Endodermal cell (in vitro differentiated cells): Measurements from ENCODE around the gene LRFN2. TPM values are rescaled to one million over a fixed set of nuclear protein-coding genes. Genes with fewer than 3 reads are reported as not detected.

Experiments used
- DNase-seq: peaks from one replicate; pipeline ENCODE4 v3.0.0-alpha.2; 2017
- H3K27ac ChIP-seq: 2 replicates; pipeline ENCODE4 v1.5.1; 2013; ENCODE audit warnings: mild to moderate bottlenecking, low read depth, low read length, moderate library complexity
- H3K27me3 ChIP-seq: 2 replicates; pipeline ENCODE4 v1.6.1; 2013; ENCODE audit warnings: mild to moderate bottlenecking, low read length, moderate library complexity; ENCODE audit not compliant: insufficient read depth, control insufficient read depth, poor library complexity, severe bottlenecking
- H3K36me3 ChIP-seq: 2 replicates; pipeline ENCODE4 v1.7.0; 2013; ENCODE audit warnings: mild to moderate bottlenecking, low read length, moderate library complexity; ENCODE audit not compliant: control insufficient read depth, insufficient read depth
- H3K4me1 ChIP-seq: one replicate; pipeline ENCODE4 v1.7.0; 2013; ENCODE audit warnings: low read length; ENCODE audit not compliant: control insufficient read depth, insufficient read depth
- H3K4me3 ChIP-seq: 2 replicates; pipeline ENCODE4 v1.5.1; 2013; ENCODE audit warnings: mild to moderate bottlenecking, low read length, moderate library complexity
- H3K9ac ChIP-seq: 2 replicates; pipeline ENCODE4 v1.6.1; 2013; ENCODE audit warnings: mild to moderate bottlenecking, low read length, moderate library complexity; ENCODE audit not compliant: poor library complexity, severe bottlenecking; ENCODE audit errors: extremely low read depth
- H3K9me3 ChIP-seq: 2 replicates; pipeline ENCODE4 v1.6.1; 2013; ENCODE audit warnings: mild to moderate bottlenecking, low read length, moderate library complexity; ENCODE audit not compliant: control insufficient read depth
- H3K27ac Mint-ChIP-seq: 2 replicates; pipeline ENCODE4 v1.8.0; 2020; ENCODE audit warnings: mixed read lengths
- H3K27me3 Mint-ChIP-seq: 2 replicates; pipeline ENCODE4 v1.8.0; 2021; ENCODE audit warnings: mild to moderate bottlenecking, mixed read lengths; ENCODE audit not compliant: insufficient read depth
- H3K36me3 Mint-ChIP-seq: 2 replicates; pipeline ENCODE4 v1.8.0; 2020; ENCODE audit warnings: low read depth, mixed read lengths
- H3K4me1 Mint-ChIP-seq: 2 replicates; pipeline ENCODE4 v1.8.0; 2020; ENCODE audit warnings: mixed read lengths
- H3K4me3 Mint-ChIP-seq: 2 replicates; pipeline ENCODE4 v1.8.0; 2020; ENCODE audit warnings: mild to moderate bottlenecking, moderate library complexity, mixed read lengths
- H3K9me3 Mint-ChIP-seq: 2 replicates; pipeline ENCODE4 v1.8.0; 2020; ENCODE audit warnings: mild to moderate bottlenecking, mixed read lengths
- CTCF ChIP-seq: fragments of 200-600 bp; sonication (generic); conservative IDR thresholded peaks from 2 replicates; pipeline ENCODE4 v1.5.0; 2021; ENCODE audit warnings: antibody characterized with exemption, mild to moderate bottlenecking
- WGBS, 2 experiments: methylation state at CpG; one replicate each; pipeline versions ENCODE4 v1.1.5 to v1.1.7; 2013; ENCODE audit warnings: missing lambda C conversion rate in 2 of 2, mixed read lengths in 1 of 2; ENCODE audit not compliant: insufficient coverage in 1 of 2, insufficient read length in 1 of 2; 5-methylcytosine and 5-hydroxymethylcytosine counted together
- total RNA-seq, 2 donors: library from RNA; stranded (reverse); fragmentation: NEBNext Ultra II Directional in 1 of 2; extraction: Animal tissue kit (Norgen Biotek cat#: 25700) in 1 of 2; gene quantifications; 2 replicates in 1 of 2; 3 replicates in 1 of 2; pipeline ENCODE4 v1.2.1, GENCODE V29; 2021

The LRFN2 gene
- total RNA-seq, 2 donors from 2014 or later = 0.15 TPM; not detected in 1

- Mint-ChIP-seq H3K36me3 (no peaks in the 10 kb centered on the region), H3K4me1 (no peaks in the 10 kb centered on the region)
These were observed 86.9 kb downstream of the LRFN2 start for GRCh38 chr6:40500227-40500626.

GRCh38 chr6:40499215-40499614, 87.9 kb downstream of the LRFN2 start:
- 87 to 93% methylated on average over 5 to 8 of the region's 8 CpGs for WGBS, 2 experiments
- Histone ChIP-seq H3K27ac (no peak overlapping the region), H3K9me3 (no peaks in the 10 kb centered on the region), H3K36me3 (no peaks in the 10 kb centered on the region), H3K27me3 (no peaks in the 10 kb centered on the region), H3K4me1 (no peaks in the 10 kb centered on the region), H3K9ac (no peak overlapping the region), H3K4me3 (no peak overlapping the region)
- TF ChIP-seq CTCF = no peak
- Mint-ChIP-seq H3K9me3 (no peaks in the 10 kb centered on the region), H3K4me1 (no peaks in the 10 kb centered on the region), H3K36me3 (no peaks in the 10 kb centered on the region), H3K27ac (no peak overlapping the region), H3K27me3 (no peaks in the 10 kb centered on the region), H3K4me3 (no peak overlapping the region)
- no peak for DNase-seq

More at GRCh38 chr6:40500227-40500626, 86.9 kb downstream of the LRFN2 start:
- Histone ChIP-seq H3K4me1 (no peaks in the 10 kb centered on the region), H3K27me3 (no peaks in the 10 kb centered on the region), H3K4me3 (no peak overlapping the region), H3K36me3 (no peaks in the 10 kb centered on the region), H3K9me3 (no peaks in the 10 kb centered on the region), H3K9ac (no peak overlapping the region), H3K27ac (no peak overlapping the region)
- Mint-ChIP-seq H3K27me3 (no peaks in the 10 kb centered on the region), H3K4me3 (no peak overlapping the region), H3K27ac (no peak overlapping the region), H3K9me3 (no peaks in the 10 kb centered on the region)
- no peak for DNase-seq
- 87 to 100% methylated on average over 1 to 4 of the region's 4 CpGs for WGBS, 2 experiments
- no peak for TF ChIP-seq CTCF

GRCh38 chr6:40498148-40498547, 89.0 kb downstream of the LRFN2 start:
- Mint-ChIP-seq H3K27me3 (no peaks in the 10 kb centered on the region), H3K4me1 (no peaks in the 10 kb centered on the region), H3K36me3 (no peaks in the 10 kb centered on the region), H3K9me3 (no peaks in the 10 kb centered on the region), H3K27ac (no peak overlapping the region), H3K4me3 (no peak overlapping the region)
- DNase-seq = no peak
- WGBS, 2 experiments = 100% methylated on average over 1 of the region's 1 CpG
- Histone ChIP-seq H3K27me3 (no peaks in the 10 kb centered on the region), H3K36me3 (no peaks in the 10 kb centered on the region), H3K4me1 (no peaks in the 10 kb centered on the region), H3K9ac (no peak overlapping the region), H3K27ac (no peak overlapping the region), H3K4me3 (no peak overlapping the region), H3K9me3 (no peaks in the 10 kb centered on the region)
- no peak for TF ChIP-seq CTCF
